ENCODE results near the gene CGNL1.

CGNL1 gene

GRCh38 chr15:57565311-57565710 lies 189.0 kb downstream of the CGNL1 start:
- H3K36me3 ChIP-seq (ENCODE audit: low read length), result no peaks in the 10 kb centered on the region
- no peaks in the 10 kb centered on the region for H3K9me2 ChIP-seq (replicated peaks; ENCODE audit: insufficient read depth, low read length)
- no peaks in the 10 kb centered on the region for H4K20me1 ChIP-seq (ENCODE audit: low read depth, low read length)
- no peak overlapping the region for H3K4me2 ChIP-seq (ENCODE audit: low read depth, low read length, poor library complexity, severe bottlenecking)
- H3K9ac ChIP-seq (ENCODE audit: low read length), result no peak overlapping the region
- no peak overlapping the region for H2AFZ ChIP-seq (ENCODE audit: low read depth, low read length, severe bottlenecking)
- no peaks in the 10 kb centered on the region for H3K79me2 ChIP-seq (ENCODE audit: insufficient read depth, low read length)
- no peak overlapping the region for H3K4me3 ChIP-seq (ENCODE audit: insufficient read depth, low read length, poor library complexity, severe bottlenecking)
- no peaks in the 10 kb centered on the region for H3K27me3 ChIP-seq (ENCODE audit: low read length)
- H3K27ac ChIP-seq (ENCODE audit: low read depth, low read length), result no peak overlapping the region
- no peaks in the 10 kb centered on the region for H3K9me3 ChIP-seq (ENCODE audit: insufficient read depth, low read length)
- TF ChIP-seq CTCF (IDR thresholded peaks at IDR 0.05; ENCODE audit: insufficient read depth, low read length, poor library complexity, severe bottlenecking) (no peak), EZH2phosphoT487 (conservative IDR thresholded peaks at IDR 0.05; ENCODE audit: low read length) (no peak)
- no peaks in the 10 kb centered on the region for H3F3A ChIP-seq (ENCODE audit: insufficient read depth)

GRCh38 chr15:57566834-57567233 lies 190.5 kb downstream of the CGNL1 start:
- Histone ChIP-seq H3K27me3 (ENCODE audit: low read length) (no peaks in the 10 kb centered on the region), H3K9ac (ENCODE audit: low read length) (no peak overlapping the region), H3F3A (ENCODE audit: insufficient read depth) (no peaks in the 10 kb centered on the region), H3K4me2 (ENCODE audit: low read depth, low read length, poor library complexity, severe bottlenecking) (no peak overlapping the region), H3K9me2 (replicated peaks; ENCODE audit: insufficient read depth, low read length) (no peaks in the 10 kb centered on the region), H3K9me3 (ENCODE audit: insufficient read depth, low read length) (no peaks in the 10 kb centered on the region), H3K79me2 (ENCODE audit: insufficient read depth, low read length) (no peaks in the 10 kb centered on the region), H3K4me3 (ENCODE audit: insufficient read depth, low read length, poor library complexity, severe bottlenecking) (no peak overlapping the region), H3K27ac (ENCODE audit: low read depth, low read length) (no peak overlapping the region), H2AFZ (ENCODE audit: low read depth, low read length, severe bottlenecking) (no peak overlapping the region), H3K36me3 (ENCODE audit: low read length) (no peaks in the 10 kb centered on the region), H4K20me1 (ENCODE audit: low read depth, low read length) (no peaks in the 10 kb centered on the region)
- TF ChIP-seq EZH2phosphoT487 (conservative IDR thresholded peaks at IDR 0.05; ENCODE audit: low read length), result no peak
- TF ChIP-seq CTCF (IDR thresholded peaks at IDR 0.05; ENCODE audit: insufficient read depth, low read length, poor library complexity, severe bottlenecking), result no peak

GRCh38 chr15:57567891-57568290 lies 191.6 kb downstream of the CGNL1 start:
- Histone ChIP-seq H3K36me3 (ENCODE audit: low read length) (no peaks in the 10 kb centered on the region), H3K9me3 (ENCODE audit: insufficient read depth, low read length) (no peaks in the 10 kb centered on the region), H3K9me2 (replicated peaks; ENCODE audit: insufficient read depth, low read length) (no peaks in the 10 kb centered on the region), H3F3A (ENCODE audit: insufficient read depth) (no peaks in the 10 kb centered on the region), H2AFZ (ENCODE audit: low read depth, low read length, severe bottlenecking) (no peak overlapping the region), H3K27me3 (ENCODE audit: low read length) (no peaks in the 10 kb centered on the region), H3K4me3 (ENCODE audit: insufficient read depth, low read length, poor library complexity, severe bottlenecking) (no peak overlapping the region), H4K20me1 (ENCODE audit: low read depth, low read length) (no peaks in the 10 kb centered on the region), H3K4me2 (ENCODE audit: low read depth, low read length, poor library complexity, severe bottlenecking) (no peak overlapping the region), H3K79me2 (ENCODE audit: insufficient read depth, low read length) (no peaks in the 10 kb centered on the region), H3K27ac (ENCODE audit: low read depth, low read length) (no peak overlapping the region), H3K9ac (ENCODE audit: low read length) (no peak overlapping the region)
- no peak for TF ChIP-seq EZH2phosphoT487 (conservative IDR thresholded peaks at IDR 0.05; ENCODE audit: low read length)

- Histone ChIP-seq H3K9me2 (replicated peaks; ENCODE audit: insufficient read depth, low read length) (no peaks in the 10 kb centered on the region), H3K4me2 (ENCODE audit: low read depth, low read length, poor library complexity, severe bottlenecking) (no peak overlapping the region), H3K27ac (ENCODE audit: low read depth, low read length) (no peak overlapping the region), H3K79me2 (ENCODE audit: insufficient read depth, low read length) (no peaks in the 10 kb centered on the region), H3K4me3 (ENCODE audit: insufficient read depth, low read length, poor library complexity, severe bottlenecking) (no peak overlapping the region), H3K27me3 (ENCODE audit: low read length) (no peaks in the 10 kb centered on the region), H3K9me3 (ENCODE audit: insufficient read depth, low read length) (no peaks in the 10 kb centered on the region), H3K36me3 (ENCODE audit: low read length) (no peaks in the 10 kb centered on the region), H3F3A (ENCODE audit: insufficient read depth) (no peaks in the 10 kb centered on the region), H4K20me1 (ENCODE audit: low read depth, low read length) (no peaks in the 10 kb centered on the region), H3K9ac (ENCODE audit: low read length) (no peak overlapping the region), H2AFZ (ENCODE audit: low read depth, low read length, severe bottlenecking) (no peak overlapping the region)
- TF ChIP-seq EZH2phosphoT487 (conservative IDR thresholded peaks at IDR 0.05; ENCODE audit: low read length) (no peak), CTCF (IDR thresholded peaks at IDR 0.05; ENCODE audit: insufficient read depth, low read length, poor library complexity, severe bottlenecking) (no peak)
Observed at GRCh38 chr15:57568299-57568698, 192.0 kb downstream of the CGNL1 start.

All from SU-DHL-6 (cell line).